ENCODE measurements around the gene ZMYND10.
"Not testable (repeated sequence)": the region's sequence is repeated elsewhere in the genome, so short reads cannot be mapped to it uniquely, and the experiment has no call there.

ZMYND10 gene

GRCh38 chr3:50319894-50320625 lies 25.5 kb downstream of the ZMYND10 start:
- H3K36me3 Mint-ChIP-seq: peaks cover 2% of the 10 kb centered on the region
- H3K4me3 Mint-ChIP-seq: peak overlapping the region; percentile 94
- no peaks in the 10 kb centered on the region for H3K9me3 Mint-ChIP-seq (ENCODE audit: low read depth)
- H3K27me3 Mint-ChIP-seq: no peaks in the 10 kb centered on the region
- H3K4me1 Mint-ChIP-seq (ENCODE audit: low read depth): peaks cover 34% of the 10 kb centered on the region
- H3K27ac Mint-ChIP-seq: no peak overlapping the region

- Mint-ChIP-seq H3K4me1 (ENCODE audit: low read depth) (peaks cover 27% of the 10 kb centered on the region), H3K27me3 (no peaks in the 10 kb centered on the region), H3K9me3 (ENCODE audit: low read depth) (no peaks in the 10 kb centered on the region), H3K36me3 (peaks cover 2% of the 10 kb centered on the region), H3K27ac (no peak overlapping the region), H3K4me3 (peak overlapping the region; percentile 94)
Measured at GRCh38 chr3:50319181-50319893, 26.2 kb downstream of the ZMYND10 start.

GRCh38 chr3:50318615-50319014 lies 26.9 kb downstream of the ZMYND10 start:
- Mint-ChIP-seq H3K36me3 (peaks cover 2% of the 10 kb centered on the region), H3K4me1 (ENCODE audit: low read depth) (peaks cover 27% of the 10 kb centered on the region), H3K9me3 (ENCODE audit: low read depth) (no peaks in the 10 kb centered on the region), H3K27ac (peak overlapping the region; percentile 28), H3K4me3 (peak overlapping the region; percentile 51), H3K27me3 (no peaks in the 10 kb centered on the region)

GRCh38 chr3:50318163-50318562 lies 27.4 kb downstream of the ZMYND10 start:
- Mint-ChIP-seq H3K27ac (no peak overlapping the region), H3K36me3 (peaks cover 2% of the 10 kb centered on the region), H3K4me3 (no peak overlapping the region), H3K27me3 (no peaks in the 10 kb centered on the region), H3K9me3 (ENCODE audit: low read depth) (no peaks in the 10 kb centered on the region), H3K4me1 (ENCODE audit: low read depth) (peaks cover 27% of the 10 kb centered on the region)

- no peak overlapping the region for H3K27ac Mint-ChIP-seq
- no peaks in the 10 kb centered on the region for H3K27me3 Mint-ChIP-seq
- H3K4me3 Mint-ChIP-seq: no peak overlapping the region
- peaks cover 27% of the 10 kb centered on the region for H3K4me1 Mint-ChIP-seq (ENCODE audit: low read depth)
- peaks cover 2% of the 10 kb centered on the region for H3K36me3 Mint-ChIP-seq
- H3K9me3 Mint-ChIP-seq (ENCODE audit: low read depth): no peaks in the 10 kb centered on the region
Measured at GRCh38 chr3:50317300-50317699, 28.2 kb downstream of the ZMYND10 start.

- H3K9me3 Mint-ChIP-seq (ENCODE audit: low read depth): no peaks in the 10 kb centered on the region
- peak overlapping the region; percentile 35 for H3K27ac Mint-ChIP-seq
- peaks cover 2% of the 10 kb centered on the region for H3K36me3 Mint-ChIP-seq
- H3K27me3 Mint-ChIP-seq: no peaks in the 10 kb centered on the region
- H3K4me1 Mint-ChIP-seq (ENCODE audit: low read depth): peaks cover 27% of the 10 kb centered on the region
- H3K4me3 Mint-ChIP-seq: peak overlapping the region; percentile 63
Measured at GRCh38 chr3:50316657-50317242, 28.8 kb downstream of the ZMYND10 start.

GRCh38 chr3:50314816-50315215 lies 30.7 kb downstream of the ZMYND10 start:
- H3K4me3 Mint-ChIP-seq: no peak overlapping the region

GRCh38 chr3:50314342-50314741 lies 31.2 kb downstream of the ZMYND10 start:
- peaks cover 19% of the 10 kb centered on the region for H3K4me1 Mint-ChIP-seq (ENCODE audit: low read depth)
- H3K27me3 Mint-ChIP-seq: no peaks in the 10 kb centered on the region
- peaks cover 2% of the 10 kb centered on the region for H3K36me3 Mint-ChIP-seq
- H3K4me3 Mint-ChIP-seq: no peak overlapping the region
- H3K9me3 Mint-ChIP-seq (ENCODE audit: low read depth): no peaks in the 10 kb centered on the region
- H3K27ac Mint-ChIP-seq: peak overlapping the region; percentile 8

More at GRCh38 chr3:50314816-50315215, 30.7 kb downstream of the ZMYND10 start:
- H3K4me1 Mint-ChIP-seq (ENCODE audit: low read depth): peaks cover 20% of the 10 kb centered on the region
- no peaks in the 10 kb centered on the region for H3K27me3 Mint-ChIP-seq
- no peaks in the 10 kb centered on the region for H3K9me3 Mint-ChIP-seq (ENCODE audit: low read depth)
- no peak overlapping the region for H3K27ac Mint-ChIP-seq
- H3K36me3 Mint-ChIP-seq: peaks cover 2% of the 10 kb centered on the region

GRCh38 chr3:50312041-50312440 lies 33.5 kb downstream of the ZMYND10 start:
- H3K9me3 Mint-ChIP-seq (ENCODE audit: low read depth); H3K27ac Mint-ChIP-seq; H3K36me3 Mint-ChIP-seq; H3K4me3 Mint-ChIP-seq; H3K27me3 Mint-ChIP-seq: not testable (repeated sequence)
- peaks cover 12% of the 10 kb centered on the region for H3K4me1 Mint-ChIP-seq (ENCODE audit: low read depth)

- no peak overlapping the region for H3K27ac Mint-ChIP-seq
- H3K36me3 Mint-ChIP-seq: no peaks in the 10 kb centered on the region
- no peak overlapping the region for H3K4me3 Mint-ChIP-seq
Measured at GRCh38 chr3:50304601-50305000, 40.9 kb downstream of the ZMYND10 start.

GRCh38 chr3:50303013-50303815 lies 42.3 kb downstream of the ZMYND10 start, which contains the start of gene HYAL1:
Gene HYAL1 (minus strand): TSS chr3:50303574. CDS start chr3:50302956, 618 bp downstream.
- Mint-ChIP-seq H3K27me3 (no peaks in the 10 kb centered on the region), H3K4me1 (ENCODE audit: low read depth) (peaks cover 19% of the 10 kb centered on the region), H3K9me3 (ENCODE audit: low read depth) (no peaks in the 10 kb centered on the region), H3K27ac (no peak within 1 kb of the TSS), H3K36me3 (no peaks in the 10 kb centered on the region), H3K4me3 (no peak within 1 kb of the TSS)

More at GRCh38 chr3:50304601-50305000, 40.9 kb downstream of the ZMYND10 start:
- Mint-ChIP-seq H3K4me1 (ENCODE audit: low read depth) (peaks cover 16% of the 10 kb centered on the region), H3K9me3 (ENCODE audit: low read depth) (no peaks in the 10 kb centered on the region), H3K27me3 (no peaks in the 10 kb centered on the region)

GRCh38 chr3:50302095-50303012 lies 43.2 kb downstream of the ZMYND10 start:
- Mint-ChIP-seq H3K27me3 (no peaks in the 10 kb centered on the region), H3K27ac (no peak overlapping the region), H3K9me3 (ENCODE audit: low read depth) (no peaks in the 10 kb centered on the region), H3K36me3 (no peaks in the 10 kb centered on the region), H3K4me1 (ENCODE audit: low read depth) (peaks cover 26% of the 10 kb centered on the region), H3K4me3 (no peak overlapping the region)

GRCh38 chr3:50300681-50301254 lies 44.8 kb downstream of the ZMYND10 start:
- Mint-ChIP-seq H3K4me3 (peak overlapping the region; percentile 97), H3K27ac (peak overlapping the region; percentile 98), H3K27me3 (no peaks in the 10 kb centered on the region), H3K36me3 (no peaks in the 10 kb centered on the region), H3K4me1 (ENCODE audit: low read depth) (peaks cover 26% of the 10 kb centered on the region), H3K9me3 (ENCODE audit: low read depth) (no peaks in the 10 kb centered on the region)
